Measurements from ENCODE around the gene CAPZA2.

DNA sequence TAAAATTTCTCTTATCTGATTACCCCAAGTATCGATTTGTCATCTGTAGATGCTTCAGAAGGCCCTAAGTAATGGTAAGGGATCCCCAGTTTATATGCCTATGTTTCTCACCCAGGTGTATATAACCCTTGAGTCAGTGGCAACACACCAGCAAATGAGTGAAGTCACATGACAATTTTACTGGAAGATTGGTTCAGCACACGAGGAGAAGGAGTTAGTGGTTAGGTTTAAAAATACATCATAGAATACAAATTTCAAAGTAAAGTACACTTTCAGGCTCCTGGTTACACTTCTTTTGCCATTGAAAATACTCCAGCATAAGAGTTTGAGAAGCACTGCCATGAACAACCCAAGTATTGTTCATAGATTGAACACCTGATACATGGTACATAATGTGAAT lies 29.7 kb upstream of the CAPZA2 start:
- TF ChIP-seq, protein P1, sequence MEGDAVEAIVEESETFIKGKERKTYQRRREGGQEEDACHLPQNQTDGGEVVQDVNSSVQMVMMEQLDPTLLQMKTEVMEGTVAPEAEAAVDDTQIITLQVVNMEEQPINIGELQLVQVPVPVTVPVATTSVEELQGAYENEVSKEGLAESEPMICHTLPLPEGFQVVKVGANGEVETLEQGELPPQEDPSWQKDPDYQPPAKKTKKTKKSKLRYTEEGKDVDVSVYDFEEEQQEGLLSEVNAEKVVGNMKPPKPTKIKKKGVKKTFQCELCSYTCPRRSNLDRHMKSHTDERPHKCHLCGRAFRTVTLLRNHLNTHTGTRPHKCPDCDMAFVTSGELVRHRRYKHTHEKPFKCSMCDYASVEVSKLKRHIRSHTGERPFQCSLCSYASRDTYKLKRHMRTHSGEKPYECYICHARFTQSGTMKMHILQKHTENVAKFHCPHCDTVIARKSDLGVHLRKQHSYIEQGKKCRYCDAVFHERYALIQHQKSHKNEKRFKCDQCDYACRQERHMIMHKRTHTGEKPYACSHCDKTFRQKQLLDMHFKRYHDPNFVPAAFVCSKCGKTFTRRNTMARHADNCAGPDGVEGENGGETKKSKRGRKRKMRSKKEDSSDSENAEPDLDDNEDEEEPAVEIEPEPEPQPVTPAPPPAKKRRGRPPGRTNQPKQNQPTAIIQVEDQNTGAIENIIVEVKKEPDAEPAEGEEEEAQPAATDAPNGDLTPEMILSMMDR (IDR thresholded peaks at IDR 0.05): no peak
- TF ChIP-seq POLR2A (IDR thresholded peaks at IDR 0.05): no peak
